Kidney capillary endothelial cell (primary cell): ENCODE data around the gene KCNC1.

Source experiments
- DNase-seq: peaks from one replicate; pipeline ENCODE4 v3.0.0-alpha.2; 2018; ENCODE audit warnings: low spot score

The KCNC1 gene

GRCh38 chr11:17755891-17756290, 21.3 kb downstream of the KCNC1 start:
- DNase-seq = no peak

GRCh38 chr11:17760102-17761029, 25.8 kb downstream of the KCNC1 start:
- DNase-seq = peak; percentile 14

GRCh38 chr11:17762309-17762974, 27.9 kb downstream of the KCNC1 start:
- DNase-seq = no peak

GRCh38 chr11:17763244-17763643, 28.7 kb downstream of the KCNC1 start:
- DNase-seq = no peak

- no peak for DNase-seq
Measured at GRCh38 chr11:17763703-17764102, 29.1 kb downstream of the KCNC1 start.

GRCh38 chr11:17764446-17765218, 30.1 kb downstream of the KCNC1 start:
- no peak for DNase-seq

- DNase-seq = no peak
Measured at GRCh38 chr11:17765356-17766072, 30.9 kb downstream of the KCNC1 start.

GRCh38 chr11:17766073-17766359, 31.4 kb downstream of the KCNC1 start:
- no peak for DNase-seq

GRCh38 chr11:17766590-17766989, 32.0 kb downstream of the KCNC1 start:
- DNase-seq = no peak

GRCh38 chr11:17767301-17767885, 32.8 kb downstream of the KCNC1 start:
- DNase-seq = no peak

- DNase-seq = no peak
Measured at GRCh38 chr11:17767914-17768313, 33.3 kb downstream of the KCNC1 start.

GRCh38 chr11:17768547-17768946, 34.0 kb downstream of the KCNC1 start:
- no peak for DNase-seq

- DNase-seq = no peak
Measured at GRCh38 chr11:17769218-17769617, 34.6 kb downstream of the KCNC1 start.

- DNase-seq = no peak
Measured at GRCh38 chr11:17770048-17770652, 35.6 kb downstream of the KCNC1 start.

- DNase-seq = no peak
Measured at GRCh38 chr11:17770917-17771316, 36.3 kb downstream of the KCNC1 start.

GRCh38 chr11:17771415-17771814, 36.8 kb downstream of the KCNC1 start:
- DNase-seq = no peak

- DNase-seq = no peak
Measured at GRCh38 chr11:17771841-17772401, 37.3 kb downstream of the KCNC1 start.

GRCh38 chr11:17772704-17773600, 38.4 kb downstream of the KCNC1 start:
- no peak for DNase-seq

- DNase-seq = no peak
Measured at GRCh38 chr11:17773674-17774073, 39.1 kb downstream of the KCNC1 start.
